SJSA1 (cell line): Measurements from ENCODE around the gene SPG11. TPM values are rescaled to one million over a fixed set of nuclear protein-coding genes. Genes with fewer than 3 reads are reported as not detected.

Experiments used
- DNase-seq, 2 experiments: peaks; one replicate each; pipeline ENCODE4 v3.0.0-alpha.2; 2015 to 2020; ENCODE audit warnings: low spot score in 2 of 2, low read depth in 1 of 2
- H3K27ac ChIP-seq: fragments of 250-450 bp; sonication (Bioruptor Pico); 2 replicates; pipeline ENCODE4 v1.5.1; 2020; ENCODE audit warnings: mild to moderate bottlenecking, moderate library complexity
- H3K27me3 ChIP-seq: fragments of 250-450 bp; sonication (Bioruptor Pico); replicated peaks from 2 replicates; pipeline ENCODE4 v1.5.1; 2020; ENCODE audit warnings: mild to moderate bottlenecking, moderate library complexity
- H3K36me3 ChIP-seq: fragments of 250-450 bp; sonication (Bioruptor Pico); 2 replicates; pipeline ENCODE4 v1.5.1; 2020; ENCODE audit warnings: mild to moderate bottlenecking
- H3K4me1 ChIP-seq: fragments of 250-450 bp; sonication (Bioruptor Pico); replicated peaks from 2 replicates; pipeline ENCODE4 v1.6.1; 2021; ENCODE audit warnings: mild to moderate bottlenecking
- H3K4me3 ChIP-seq: fragments of 250-450 bp; sonication (Bioruptor Pico); 2 replicates; pipeline ENCODE4 v1.5.1; 2020; ENCODE audit warnings: mild to moderate bottlenecking
- H3K9me3 ChIP-seq: fragments of 250-450 bp; sonication (Bioruptor Pico); replicated peaks from 2 replicates; pipeline ENCODE4 v1.5.1; 2020; ENCODE audit warnings: mild to moderate bottlenecking
- total RNA-seq: library from RNA; depleted of rRNA; stranded (reverse); fragments of >200 nt; shearing (Covaris generic); gene quantifications from 2 replicates; pipeline ENCODE4 v1.2.3, GENCODE V29; 2014; rRNA removed

The SPG11 gene
- total RNA-seq, 1 experiment from 2014 or later = 36.8 TPM

- no peak for DNase-seq
- no peak overlapping the region for H3K4me3 ChIP-seq
- no peaks in the 10 kb centered on the region for H3K9me3 ChIP-seq
- H3K36me3 ChIP-seq = peaks cover 14% of the 10 kb centered on the region
- H3K27ac ChIP-seq = no peak overlapping the region
- no peaks in the 10 kb centered on the region for H3K27me3 ChIP-seq
- no peaks in the 10 kb centered on the region for H3K4me1 ChIP-seq
Measured at GRCh38 chr15:44529864-44530604, 133.4 kb downstream of the SPG11 start.

GRCh38 chr15:44527241-44527640 lies 136.2 kb downstream of the SPG11 start:
- no peak overlapping the region for H3K4me3 ChIP-seq
- peaks cover 31% of the 10 kb centered on the region for H3K36me3 ChIP-seq
- no peaks in the 10 kb centered on the region for H3K27me3 ChIP-seq
- no peak overlapping the region for H3K27ac ChIP-seq
- H3K9me3 ChIP-seq = no peaks in the 10 kb centered on the region
- DNase-seq = no peak
- no peaks in the 10 kb centered on the region for H3K4me1 ChIP-seq

- peaks cover 43% of the 10 kb centered on the region for H3K36me3 ChIP-seq
- H3K27ac ChIP-seq = no peak overlapping the region
- H3K4me1 ChIP-seq = no peaks in the 10 kb centered on the region
- H3K27me3 ChIP-seq = no peaks in the 10 kb centered on the region
- DNase-seq = no peak
- H3K4me3 ChIP-seq = no peak overlapping the region
- no peaks in the 10 kb centered on the region for H3K9me3 ChIP-seq
Measured at GRCh38 chr15:44525018-44525417, 138.4 kb downstream of the SPG11 start.

- Histone ChIP-seq H3K27ac (no peak overlapping the region), H3K36me3 (peaks cover 59% of the 10 kb centered on the region), H3K4me1 (no peaks in the 10 kb centered on the region), H3K4me3 (no peak overlapping the region), H3K9me3 (no peaks in the 10 kb centered on the region), H3K27me3 (no peaks in the 10 kb centered on the region)
- DNase-seq = no peak
Measured at GRCh38 chr15:44519537-44519936, 143.9 kb downstream of the SPG11 start.

- DNase-seq = no peak
- H3K9me3 ChIP-seq = no peaks in the 10 kb centered on the region
- H3K4me1 ChIP-seq = no peaks in the 10 kb centered on the region
- H3K36me3 ChIP-seq = peaks cover 39% of the 10 kb centered on the region
- no peak overlapping the region for H3K4me3 ChIP-seq
- no peaks in the 10 kb centered on the region for H3K27me3 ChIP-seq
- no peak overlapping the region for H3K27ac ChIP-seq
Measured at GRCh38 chr15:44516436-44516835, 147.0 kb downstream of the SPG11 start.

Other genes starting within 250 kb of the SPG11 start
- gene CTDSPL2, start 236.0 kb downstream of the SPG11 start, total RNA-seq = 79.8 and 135 TPM in 2 replicates
- gene EIF3J, start 126.5 kb downstream of the SPG11 start, total RNA-seq = 61.6 and 66.4 TPM in 2 replicates
- 0.19 and 0.29 TPM in 2 replicates for gene PATL2, start 47.7 kb upstream of the SPG11 start, total RNA-seq
- gene B2M, start 47.9 kb upstream of the SPG11 start, total RNA-seq = 7,277 and 7,743 TPM in 2 replicates
- gene TRIM69, start 72.9 kb upstream of the SPG11 start, total RNA-seq = 9.1 and 10.9 TPM in 2 replicates